Testis (tissue), 3 donors: ENCODE data around the gene ARHGEF28. TPM values are rescaled to one million over a fixed set of nuclear protein-coding genes. Genes with fewer than 3 reads are reported as not detected.

ENCODE experiments used
- DNase-seq: peaks from one replicate; pipeline ENCODE4 v3.0.0-alpha.2; 2019
- H3K27ac ChIP-seq, 2 donors: fragments of 200-600 bp; sonication (generic); one replicate each; pipeline ENCODE4 v1.5.1; 2019
- H3K27me3 ChIP-seq: fragments of 200-600 bp; sonication (generic); one replicate; pipeline ENCODE4 v1.5.1; 2019
- H3K36me3 ChIP-seq: fragments of 200-600 bp; sonication (generic); one replicate; pipeline ENCODE4 v1.5.1; 2017; ENCODE audit warnings: low read depth; ENCODE audit errors: missing control alignments
- H3K4me1 ChIP-seq: fragments of 200-600 bp; sonication (generic); one replicate; pipeline ENCODE4 v1.5.1; 2019
- H3K4me3 ChIP-seq, 2 donors: fragments of 200-600 bp; sonication (generic); one replicate each; pipeline ENCODE4 v1.5.1; 2017 to 2019
- H3K9me3 ChIP-seq: fragments of 200-600 bp; sonication (generic); one replicate; pipeline ENCODE4 v1.5.1; 2017
- POLR2A ChIP-seq: fragments of 450-650 bp; IDR thresholded peaks from one replicate; pipeline ENCODE4 v1.6.1; 2017; ENCODE audit warnings: antibody characterized with exemption, mild to moderate bottlenecking, moderate library complexity
- WGBS, 2 donors: methylation state at CpG; one replicate each; pipeline ENCODE4 v1.1.5; 2018; 5-methylcytosine and 5-hydroxymethylcytosine counted together
- intact Hi-C: fragments of 100-400 bp; cut with DNase I; formaldehyde crosslinking; loops from one replicate; pipeline ENCODE4 v1.15.1; 2023; ENCODE audit warnings: low total_unique reads
- polyA plus RNA-seq: library from polyadenylated mRNA; stranded (reverse); fragments of 350-450 nt; fragmentation: Illumina TruSeq; extraction: RNeasy Lipid Tissue Mini Kit (QIAGEN cat#74804); gene quantifications from one replicate; pipeline ENCODE4 v1.2.3, GENCODE V29; 2014; ENCODE audit warnings: low read depth, low replicate concordance; ENCODE audit not compliant: insufficient read depth
- total RNA-seq, 2 donors: library from RNA; depleted of rRNA; stranded (reverse); fragments of >200 nt; gene quantifications; one replicate each; pipeline ENCODE4 v1.2.3, GENCODE V29; 2016
- TF ChIP-seq, protein P1 (sequence below), 3 experiments: fragments of 450-650 bp in 2 of 3; fragments of 200-600 bp in 1 of 3; sonication (generic) in 1 of 3; IDR thresholded peaks; one replicate each; pipeline ENCODE4 v1.5.1; 2016 to 2019; ENCODE audit warnings: antibody characterized with exemption in 3 of 3, mild to moderate bottlenecking in 2 of 3, moderate library complexity in 1 of 3

ARHGEF28 gene
- total and polyA plus RNA-seq, 3 donors from 2014 or later = 3.9 to 8.7 (median 8.0) TPM

- peak; percentile 64 for DNase-seq
- H3K36me3 ChIP-seq = no peaks in the 10 kb centered on the region
- no peaks in the 10 kb centered on the region for H3K9me3 ChIP-seq
- no peak overlapping the region for H3K4me3 ChIP-seq
- H3K27ac ChIP-seq = peak overlapping the region in 1 of 2 donors; percentile 13
- TF ChIP-seq POLR2A = no peak
- TF ChIP-seq, protein P1, sequence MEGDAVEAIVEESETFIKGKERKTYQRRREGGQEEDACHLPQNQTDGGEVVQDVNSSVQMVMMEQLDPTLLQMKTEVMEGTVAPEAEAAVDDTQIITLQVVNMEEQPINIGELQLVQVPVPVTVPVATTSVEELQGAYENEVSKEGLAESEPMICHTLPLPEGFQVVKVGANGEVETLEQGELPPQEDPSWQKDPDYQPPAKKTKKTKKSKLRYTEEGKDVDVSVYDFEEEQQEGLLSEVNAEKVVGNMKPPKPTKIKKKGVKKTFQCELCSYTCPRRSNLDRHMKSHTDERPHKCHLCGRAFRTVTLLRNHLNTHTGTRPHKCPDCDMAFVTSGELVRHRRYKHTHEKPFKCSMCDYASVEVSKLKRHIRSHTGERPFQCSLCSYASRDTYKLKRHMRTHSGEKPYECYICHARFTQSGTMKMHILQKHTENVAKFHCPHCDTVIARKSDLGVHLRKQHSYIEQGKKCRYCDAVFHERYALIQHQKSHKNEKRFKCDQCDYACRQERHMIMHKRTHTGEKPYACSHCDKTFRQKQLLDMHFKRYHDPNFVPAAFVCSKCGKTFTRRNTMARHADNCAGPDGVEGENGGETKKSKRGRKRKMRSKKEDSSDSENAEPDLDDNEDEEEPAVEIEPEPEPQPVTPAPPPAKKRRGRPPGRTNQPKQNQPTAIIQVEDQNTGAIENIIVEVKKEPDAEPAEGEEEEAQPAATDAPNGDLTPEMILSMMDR (IDR thresholded peaks at IDR 0.05) = no peak
- intact Hi-C loops = no loop called here
- H3K4me1 ChIP-seq = no peaks in the 10 kb centered on the region
- H3K27me3 ChIP-seq = no peaks in the 10 kb centered on the region
- WGBS, 2 donors = 21 to 31% methylated on average over 5 of the region's 5 CpGs
Observed at GRCh38 chr5:73856997-73857396, 231.0 kb downstream of the ARHGEF28 start.

- H3K36me3 ChIP-seq = no peaks in the 10 kb centered on the region
- peaks cover 2% of the 10 kb centered on the region for H3K4me1 ChIP-seq
- no peak overlapping the region for H3K4me3 ChIP-seq
- intact Hi-C loops = no loop called here
- no peak for DNase-seq
- H3K9me3 ChIP-seq = no peaks in the 10 kb centered on the region
- no peaks in the 10 kb centered on the region for H3K27me3 ChIP-seq
- no peak for TF ChIP-seq POLR2A
- TF ChIP-seq, protein P1 (IDR thresholded peaks at IDR 0.05) = no peak
- WGBS, 2 donors = 74 to 91% methylated on average over 3 of the region's 3 CpGs
- peak overlapping the region in 1 of 2 donors; percentile 13 for H3K27ac ChIP-seq
Observed at GRCh38 chr5:73857446-73857845, 231.4 kb downstream of the ARHGEF28 start.

DNA sequence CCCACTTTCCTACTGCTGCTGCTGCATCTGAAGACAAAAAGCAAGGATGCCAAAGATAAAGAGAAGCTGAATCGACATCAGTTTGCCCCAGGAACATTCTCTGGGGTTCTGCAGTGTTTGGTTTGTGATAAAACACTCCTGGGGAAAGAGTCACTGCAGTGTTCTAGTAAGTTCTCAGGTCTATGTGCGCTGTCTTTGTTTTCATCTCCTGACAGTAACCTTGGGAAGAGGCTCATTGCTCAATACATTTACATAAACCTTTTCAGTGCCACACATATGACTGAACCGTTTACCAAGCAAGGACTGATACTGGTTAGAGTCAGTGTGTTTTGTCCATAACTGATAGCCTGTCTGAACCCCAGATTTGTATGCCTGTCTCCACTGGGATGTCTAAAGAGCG lies 232.1 kb downstream of the ARHGEF28 start:
- no peak overlapping the region for H3K4me3 ChIP-seq
- no peak overlapping the region for H3K27ac ChIP-seq
- H3K36me3 ChIP-seq = no peaks in the 10 kb centered on the region
- no peak for TF ChIP-seq POLR2A
- no peaks in the 10 kb centered on the region for H3K9me3 ChIP-seq
- peaks cover 4% of the 10 kb centered on the region for H3K4me1 ChIP-seq
- intact Hi-C loops = no loop called here
- H3K27me3 ChIP-seq = no peaks in the 10 kb centered on the region
- DNase-seq = no peak
- WGBS, 2 donors = 68 to 73% methylated on average over 4 of the region's 4 CpGs

DNA sequence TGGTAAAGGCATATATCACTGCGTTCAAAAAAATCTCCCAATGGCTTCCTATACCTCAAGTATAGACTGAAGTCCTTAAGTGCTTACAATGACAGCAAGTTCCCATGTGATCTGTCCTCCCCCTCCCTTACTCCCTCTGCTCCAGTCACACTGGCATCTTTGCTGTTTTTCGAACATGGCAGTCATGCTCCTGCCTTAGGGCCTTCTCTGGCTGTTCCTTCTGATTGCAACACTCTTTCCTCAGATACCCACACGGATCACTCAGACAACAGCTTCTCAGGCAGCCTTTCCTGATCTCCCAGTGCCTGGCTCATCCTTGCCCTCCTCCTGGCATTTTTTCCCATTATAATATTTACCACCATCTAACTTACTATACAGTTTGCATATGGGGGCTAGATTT lies 232.8 kb downstream of the ARHGEF28 start:
- Histone ChIP-seq H3K36me3 (no peaks in the 10 kb centered on the region), H3K4me3 (no peak overlapping the region), H3K27me3 (no peaks in the 10 kb centered on the region), H3K4me1 (peaks cover 4% of the 10 kb centered on the region), H3K27ac (no peak overlapping the region), H3K9me3 (no peaks in the 10 kb centered on the region)
- DNase-seq = no peak
- WGBS, 2 donors = 90 to 92% methylated on average over 3 of the region's 3 CpGs
- TF ChIP-seq, protein P1 (IDR thresholded peaks at IDR 0.05) = no peak
- TF ChIP-seq POLR2A = no peak
- intact Hi-C loops = no loop called here

- intact Hi-C loops = no loop called here
- Histone ChIP-seq H3K4me1 (peaks cover 4% of the 10 kb centered on the region), H3K36me3 (no peaks in the 10 kb centered on the region), H3K9me3 (no peaks in the 10 kb centered on the region), H3K27ac (no peak overlapping the region), H3K4me3 (no peak overlapping the region), H3K27me3 (no peaks in the 10 kb centered on the region)
- TF ChIP-seq, protein P1 (IDR thresholded peaks at IDR 0.05) = no peak
- TF ChIP-seq POLR2A = no peak
- WGBS, 2 donors = 83 to 84% methylated on average over 5 of the region's 5 CpGs
- no peak for DNase-seq
Observed at GRCh38 chr5:73859696-73860095, 233.7 kb downstream of the ARHGEF28 start.
